DND-41 (cell line): ENCODE results near the gene AGA.

Experiments used
- EZH2 ChIP-seq: IDR thresholded peaks from 3 replicates; pipeline ENCODE4 v1.6.1; 2012; ENCODE audit warnings: borderline replicate concordance, low read depth, mild to moderate bottlenecking, moderate library complexity, low read length, inconsistent platforms; ENCODE audit not compliant: severe bottlenecking
- TF ChIP-seq, protein P1 (sequence below): IDR thresholded peaks from 2 replicates; pipeline ENCODE4 v1.5.1; 2012; ENCODE audit warnings: borderline replicate concordance, low read length, moderate library complexity, mild to moderate bottlenecking; ENCODE audit not compliant: poor library complexity, severe bottlenecking; ENCODE audit errors: extremely low read depth

DNA sequence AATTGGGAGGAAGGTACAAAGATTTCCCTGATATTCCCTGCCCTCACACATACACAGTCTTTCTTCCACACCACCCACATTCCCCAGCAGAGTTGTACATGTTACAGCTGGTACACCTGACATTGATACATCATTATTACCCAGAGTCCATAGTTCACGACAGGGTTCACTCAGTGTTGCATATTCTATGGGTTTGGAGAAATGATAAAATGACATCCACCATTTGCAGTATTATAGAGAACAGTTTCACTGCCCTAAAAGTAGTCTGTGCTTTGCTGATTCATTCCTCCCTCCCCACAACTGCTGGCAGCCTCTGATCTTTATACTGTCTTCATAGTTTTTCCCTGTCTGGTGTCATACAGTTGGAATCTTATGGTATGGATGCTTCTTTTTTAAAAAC lies 15.0 kb downstream of the AGA start:
- TF ChIP-seq, protein P1, sequence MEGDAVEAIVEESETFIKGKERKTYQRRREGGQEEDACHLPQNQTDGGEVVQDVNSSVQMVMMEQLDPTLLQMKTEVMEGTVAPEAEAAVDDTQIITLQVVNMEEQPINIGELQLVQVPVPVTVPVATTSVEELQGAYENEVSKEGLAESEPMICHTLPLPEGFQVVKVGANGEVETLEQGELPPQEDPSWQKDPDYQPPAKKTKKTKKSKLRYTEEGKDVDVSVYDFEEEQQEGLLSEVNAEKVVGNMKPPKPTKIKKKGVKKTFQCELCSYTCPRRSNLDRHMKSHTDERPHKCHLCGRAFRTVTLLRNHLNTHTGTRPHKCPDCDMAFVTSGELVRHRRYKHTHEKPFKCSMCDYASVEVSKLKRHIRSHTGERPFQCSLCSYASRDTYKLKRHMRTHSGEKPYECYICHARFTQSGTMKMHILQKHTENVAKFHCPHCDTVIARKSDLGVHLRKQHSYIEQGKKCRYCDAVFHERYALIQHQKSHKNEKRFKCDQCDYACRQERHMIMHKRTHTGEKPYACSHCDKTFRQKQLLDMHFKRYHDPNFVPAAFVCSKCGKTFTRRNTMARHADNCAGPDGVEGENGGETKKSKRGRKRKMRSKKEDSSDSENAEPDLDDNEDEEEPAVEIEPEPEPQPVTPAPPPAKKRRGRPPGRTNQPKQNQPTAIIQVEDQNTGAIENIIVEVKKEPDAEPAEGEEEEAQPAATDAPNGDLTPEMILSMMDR = no peak
- no peak for TF ChIP-seq EZH2
